Measurements from ENCODE around the gene QSOX2. TPM values are rescaled to one million over a fixed set of nuclear protein-coding genes. Genes with fewer than 3 reads are reported as not detected.

Gene QSOX2
- total RNA-seq, 3 donors from 2014 or later (not counting 1 experiment from before 2014, with no cell fraction given), result 10.8 to 16.7 (median 16.6) TPM

- intact Hi-C loops (cut with micrococcal nuclease), result no loop called here
- 89% methylated on average over 20 of the region's 21 CpGs for WGBS (ENCODE audit: insufficient coverage)
- no peaks in the 10 kb centered on the region for H3K36me3 Mint-ChIP-seq
Observed at GRCh38 chr9:136287960-136288753, 42.5 kb upstream of the QSOX2 start.

GRCh38 chr9:136286987-136287379 lies 41.4 kb upstream of the QSOX2 start:
- Histone ChIP-seq H3K9me3 (ENCODE audit: control insufficient read depth, insufficient read depth, low read length) (no peaks in the 10 kb centered on the region), H3K36me3 (ENCODE audit: control insufficient read depth, insufficient read depth, low read length) (no peaks in the 10 kb centered on the region), H3K4me3 (ENCODE audit: low read length) (no peak overlapping the region), H3K27me3 (ENCODE audit: control insufficient read depth, insufficient read depth, low read length) (no peaks in the 10 kb centered on the region), H3K4me1 (ENCODE audit: control insufficient read depth, insufficient read depth, low read length) (peaks cover 14% of the 10 kb centered on the region), H3K27ac (ENCODE audit: low read length) (no peak overlapping the region)
- no peak for TF ChIP-seq CTCF (IDR thresholded peaks at IDR 0.05)
- Mint-ChIP-seq H3K27me3 (ENCODE audit: low read depth in 2 of 2) (peaks cover 0 to 3% of the 10 kb centered on the region in 2 donors), H3K4me3 (no peak overlapping the region), H3K9me3 (no peaks in the 10 kb centered on the region), H3K36me3 (no peaks in the 10 kb centered on the region), H3K27ac (no peak overlapping the region), H3K4me1 (peaks cover 0 to 4% of the 10 kb centered on the region in 2 donors)
- ATAC-seq, result no peak
- intact Hi-C loops (cut with micrococcal nuclease), result no loop called here
- DNase-seq, result no peak
- 90% methylated on average over 13 of the region's 13 CpGs for WGBS (ENCODE audit: insufficient coverage)

More at GRCh38 chr9:136287960-136288753, 42.5 kb upstream of the QSOX2 start:
- Mint-ChIP-seq H3K4me1 (peaks cover 0 to 4% of the 10 kb centered on the region in 2 donors), H3K4me3 (no peak overlapping the region), H3K27ac (no peak overlapping the region), H3K27me3 (ENCODE audit: low read depth in 2 of 2) (peaks cover 0 to 3% of the 10 kb centered on the region in 2 donors), H3K9me3 (no peaks in the 10 kb centered on the region)
- DNase-seq (no peak), ATAC-seq (no peak)
- Histone ChIP-seq H3K4me3 (ENCODE audit: low read length) (no peak overlapping the region), H3K27ac (ENCODE audit: low read length) (no peak overlapping the region), H3K9me3 (ENCODE audit: control insufficient read depth, insufficient read depth, low read length) (no peaks in the 10 kb centered on the region), H3K36me3 (ENCODE audit: control insufficient read depth, insufficient read depth, low read length) (no peaks in the 10 kb centered on the region), H3K4me1 (ENCODE audit: control insufficient read depth, insufficient read depth, low read length) (peaks cover 5% of the 10 kb centered on the region), H3K27me3 (ENCODE audit: control insufficient read depth, insufficient read depth, low read length) (no peaks in the 10 kb centered on the region)
- TF ChIP-seq CTCF (IDR thresholded peaks at IDR 0.05), result no peak

- no peak overlapping the region for H3K4me3 ChIP-seq (ENCODE audit: low read length)
- TF ChIP-seq CTCF (IDR thresholded peaks at IDR 0.05), result no peak
- H3K4me3 Mint-ChIP-seq, result no peak overlapping the region
- no peak for ATAC-seq
- no peak overlapping the region for H3K27ac ChIP-seq (ENCODE audit: low read length)
- no peaks in the 10 kb centered on the region for H3K9me3 ChIP-seq (ENCODE audit: control insufficient read depth, insufficient read depth, low read length)
- H3K27me3 ChIP-seq (ENCODE audit: control insufficient read depth, insufficient read depth, low read length), result no peaks in the 10 kb centered on the region
- WGBS (ENCODE audit: insufficient coverage), result 88% methylated on average over 30 of the region's 30 CpGs
- peaks cover 0 to 3% of the 10 kb centered on the region in 2 donors for H3K27me3 Mint-ChIP-seq (ENCODE audit: low read depth in 2 of 2)
- H3K9me3 Mint-ChIP-seq, result no peaks in the 10 kb centered on the region
- intact Hi-C loops (cut with micrococcal nuclease), result no loop called here
- H3K27ac Mint-ChIP-seq, result no peak overlapping the region
- no peaks in the 10 kb centered on the region for H3K36me3 ChIP-seq (ENCODE audit: control insufficient read depth, insufficient read depth, low read length)
- peaks cover 14% of the 10 kb centered on the region for H3K4me1 ChIP-seq (ENCODE audit: control insufficient read depth, insufficient read depth, low read length)
- H3K4me1 Mint-ChIP-seq, result peaks cover 0 to 4% of the 10 kb centered on the region in 2 donors
- DNase-seq, result no peak
- H3K36me3 Mint-ChIP-seq, result no peaks in the 10 kb centered on the region
Observed at GRCh38 chr9:136286359-136286986, 40.9 kb upstream of the QSOX2 start.
